ENCODE measurements around the gene CIB2.

Gene CIB2

GRCh38 chr15:78105476-78106241, 25.6 kb downstream of the CIB2 start:
- peak; percentile 60 for DNase-seq

- no peak for DNase-seq
Observed at GRCh38 chr15:78104566-78105475, 26.4 kb downstream of the CIB2 start.

- no peak for DNase-seq
Observed at GRCh38 chr15:78104119-78104479, 27.1 kb downstream of the CIB2 start.

- peak; percentile 93 for DNase-seq
Observed at GRCh38 chr15:78103406-78104118, 27.7 kb downstream of the CIB2 start.

GRCh38 chr15:78102741-78103140, 28.5 kb downstream of the CIB2 start:
- DNase-seq = no peak

GRCh38 chr15:78102211-78102610, 29.0 kb downstream of the CIB2 start:
- no peak for DNase-seq

- no peak for DNase-seq
Observed at GRCh38 chr15:78101423-78102105, 29.7 kb downstream of the CIB2 start.

GRCh38 chr15:78100886-78101285, 30.4 kb downstream of the CIB2 start:
- no peak for DNase-seq

- no peak for DNase-seq
Observed at GRCh38 chr15:78098131-78098755, 33.0 kb downstream of the CIB2 start.

GRCh38 chr15:78097667-78098066, 33.6 kb downstream of the CIB2 start:
- DNase-seq = no peak

GRCh38 chr15:78093242-78094020, 37.8 kb downstream of the CIB2 start:
- no peak for DNase-seq

GRCh38 chr15:78092261-78093041, 38.8 kb downstream of the CIB2 start, which contains the start of gene SH2D7:
SH2D7 (plus strand) TSS chr15:78092561; CDS start chr15:78092585, 24 bp downstream.
- no peak for DNase-seq

- DNase-seq = no peak
Observed at GRCh38 chr15:78090422-78091063, 40.7 kb downstream of the CIB2 start.

GRCh38 chr15:78088773-78089080, 42.5 kb downstream of the CIB2 start:
- no peak for DNase-seq

GRCh38 chr15:78087951-78088772, 43.1 kb downstream of the CIB2 start:
- peak; percentile 76 for DNase-seq

- peak; percentile 13 for DNase-seq
Observed at GRCh38 chr15:78085928-78086327, 45.3 kb downstream of the CIB2 start.

GRCh38 chr15:78084449-78084750, 46.8 kb downstream of the CIB2 start:
- DNase-seq = no peak

- no peak for DNase-seq
Observed at GRCh38 chr15:78083687-78084448, 47.4 kb downstream of the CIB2 start.

- no peak for DNase-seq
Observed at GRCh38 chr15:78083186-78083585, 48.1 kb downstream of the CIB2 start.

Measured in MV-4-11 (cell line).